Panc1 (cell line): ENCODE measurements around the gene KRTAP9-9. TPM values are rescaled to one million over a fixed set of nuclear protein-coding genes. Genes with fewer than 3 reads are reported as not detected.

Experiments
- ATAC-seq: fragments of 200-7000 bp; cut with Tn5 transposase; 2 replicates; pipeline ENCODE4 v1.9.1; 2020; ENCODE audit warnings: mild to moderate bottlenecking, moderate library complexity
- BruUV-seq: library from RNA; stranded (reverse); fragments of 400-500 nt; replicated peaks from 2 replicates; lab custom pipeline; 2021; lab: Mats Ljungman, UMichigan
- CTCF ChIA-PET: fragments of 300-600 bp; sonication (Branson Sonifier 250); formaldehyde crosslinking; loops from one replicate; lab custom pipeline; 2022; ENCODE audit warnings: antibody characterized with exemption; lab: Charles Lee
- POLR2A ChIA-PET: fragments of 300-600 bp; sonication (Branson Sonifier 250); formaldehyde crosslinking; loops from one replicate; lab custom pipeline; 2022; ENCODE audit warnings: antibody characterized with exemption; lab: Charles Lee
- DNase-seq: peaks from one replicate; pipeline ENCODE4 v3.0.0-alpha.2; 2010; ENCODE audit warnings: low read depth, low spot score
- H3K27ac ChIP-seq: 2 replicates; pipeline ENCODE4 v1.5.1; 2011; ENCODE audit warnings: mild to moderate bottlenecking, low read length, inconsistent platforms
- H3K27me3 ChIP-seq: fragments of 200-500 bp; sonication (Bioruptor generic); 2 replicates; pipeline ENCODE4 v1.6.0; 2014; ENCODE audit warnings: low read length, inconsistent platforms; ENCODE audit not compliant: control insufficient read depth, insufficient read depth
- H3K36me3 ChIP-seq: fragments of 200-500 bp; sonication (Bioruptor generic); 2 replicates; pipeline ENCODE4 v1.5.1; 2014; ENCODE audit warnings: inconsistent platforms, mild to moderate bottlenecking, low read length, moderate library complexity; ENCODE audit not compliant: control insufficient read depth, insufficient read depth
- H3K4me1 ChIP-seq: 2 replicates; pipeline ENCODE4 v1.5.1; 2011; ENCODE audit warnings: inconsistent platforms, mild to moderate bottlenecking, low read length, moderate library complexity; ENCODE audit not compliant: control insufficient read depth, insufficient read depth
- H3K4me3 ChIP-seq, 2 experiments: 2 replicates each; pipeline ENCODE4 v1.5.1; 2011 to 2012; ENCODE audit warnings: low read depth in 2 of 2, low read length in 2 of 2, mild to moderate bottlenecking in 2 of 2, inconsistent platforms in 1 of 2, moderate library complexity in 1 of 2
- H3K9me3 ChIP-seq: fragments of 200-500 bp; sonication (Bioruptor generic); 2 replicates; pipeline ENCODE4 v1.5.1; 2014; ENCODE audit warnings: low read depth, mild to moderate bottlenecking, inconsistent platforms, low read length, moderate library complexity; ENCODE audit not compliant: control insufficient read depth, insufficient read depth
- CTCF ChIP-seq: fragments of 450-650 bp; IDR thresholded peaks from 2 replicates; pipeline ENCODE4 v1.5.1; 2017; ENCODE audit warnings: mild to moderate bottlenecking
- POLR2AphosphoS5 ChIP-seq: IDR thresholded peaks from 2 replicates; pipeline ENCODE4 v1.6.1; 2012; ENCODE audit warnings: mild to moderate bottlenecking, low read depth, low read length, moderate library complexity
- REST ChIP-seq, 2 experiments: IDR thresholded peaks; 2 replicates each; pipeline ENCODE4 v1.6.1; 2011 to 2012; ENCODE audit warnings: low read depth in 2 of 2, control low read depth in 1 of 2, low read length in 1 of 2, mild to moderate bottlenecking in 1 of 2, moderate library complexity in 1 of 2; ENCODE audit not compliant: insufficient read depth in 1 of 2
- SIN3A ChIP-seq: IDR thresholded peaks from 2 replicates; pipeline ENCODE4 v1.6.1; 2012; ENCODE audit warnings: low read depth, mild to moderate bottlenecking, low read length, moderate library complexity, borderline replicate concordance; ENCODE audit not compliant: insufficient read depth
- TCF7L2 ChIP-seq: IDR thresholded peaks from 2 replicates; pipeline ENCODE4 v1.6.1; 2011; ENCODE audit warnings: mild to moderate bottlenecking, low read depth, low read length, inconsistent platforms
- in situ Hi-C: cut with HindIII; loops from 2 replicates; pipeline ENCODE4 v1.10.0; 2016; ENCODE audit warnings: low sequenced_read_pairs, low pct_unique_long_range_greater_than_20kb
- intact Hi-C: fragments of 100-400 bp; cut with micrococcal nuclease; formaldehyde crosslinking; loops from one replicate; pipeline ENCODE4 v1.10.0; 2022; ENCODE audit not compliant: unreplicated experiment
- total RNA-seq: library from RNA; stranded (reverse); gene quantifications from one replicate; pipeline ENCODE4 v1.2.1, GENCODE V29; 2021; ENCODE audit not compliant: unreplicated experiment

The KRTAP9-9 gene
- total RNA-seq, 1 experiment from 2014 or later: not detected

GRCh38 chr17:41301916-41302901, 47.0 kb downstream of the KRTAP9-9 start, which contains the start of gene KRTAP29-1:
KRTAP29-1 (minus strand) TSS chr17:41302851; CDS start chr17:41302851, 0 bp downstream.
- Histone ChIP-seq H3K9me3 (no peaks in the 10 kb centered on the region), H3K4me1 (no peaks in the 10 kb centered on the region), H3K4me3 (no peak within 1 kb of the TSS), H3K27ac (no peak within 1 kb of the TSS), H3K27me3 (peaks cover 2% of the 10 kb centered on the region; the same call in 1 of the 2 replicates), H3K36me3 (no peaks in the 10 kb centered on the region)
- POLR2A ChIA-PET: no interaction called here
- in situ Hi-C loops: no loop called here
- intact Hi-C loops: no loop called here
- BruUV-seq: no TSS peak
- TF ChIP-seq TCF7L2 (no peak), SIN3A (no peak), POLR2AphosphoS5 (no peak), CTCF (no peak), REST (IDR thresholded peaks at IDR 0.05; ENCODE audit: insufficient read depth in 1 of 2, low read depth in 2 of 2, low read length in 1 of 2) (no peak)
- DNase-seq (no peak), ATAC-seq (no peak)
- CTCF ChIA-PET: no interaction called here

GRCh38 chr17:41302981-41303380, 47.8 kb downstream of the KRTAP9-9 start:
- no TSS peak for BruUV-seq

More at GRCh38 chr17:41302981-41303380, 47.8 kb downstream of the KRTAP9-9 start:
- Histone ChIP-seq H3K4me3 (no peak overlapping the region), H3K4me1 (no peaks in the 10 kb centered on the region), H3K27ac (no peak overlapping the region), H3K27me3 (peaks cover 2% of the 10 kb centered on the region; the same call in 1 of the 2 replicates), H3K36me3 (no peaks in the 10 kb centered on the region), H3K9me3 (no peaks in the 10 kb centered on the region)
- POLR2A ChIA-PET: no interaction called here
- CTCF ChIA-PET: no interaction called here
- TF ChIP-seq SIN3A (no peak), POLR2AphosphoS5 (no peak), CTCF (no peak), REST (IDR thresholded peaks at IDR 0.05; ENCODE audit: insufficient read depth in 1 of 2, low read depth in 2 of 2, low read length in 1 of 2) (no peak), TCF7L2 (no peak)
- DNase-seq (no peak), ATAC-seq (no peak)
- in situ Hi-C loops: no loop called here
- intact Hi-C loops: no loop called here
